HepG2 (cell line): ENCODE measurements around the gene SAPCD1. TPM values are rescaled to one million over a fixed set of nuclear protein-coding genes. Genes with fewer than 3 reads are reported as not detected.

Experiments used
- ATAC-seq: fragments of 200-7000 bp; cut with Tn5 transposase; 3 replicates; pipeline ENCODE4 v1.9.1; 2020; ENCODE audit warnings: mild to moderate bottlenecking, moderate library complexity
- BruUV-seq: library from RNA; stranded (reverse); fragments of 400-500 nt; replicated peaks from 2 replicates; lab custom pipeline; 2021; lab: Mats Ljungman, UMichigan
- CTCF ChIA-PET: fragments of 300-600 bp; formaldehyde crosslinking; extraction: SDS; loops from one replicate; lab custom pipeline; 2021; ENCODE audit warnings: low total read pairs, inconsistent platforms, low intra/inter-chr PET ratio; lab: Yijun Ruan, JAX
- POLR2A ChIA-PET: fragments of 350-600 bp; sonication (Branson Sonifier 250); formaldehyde crosslinking; loops from one replicate; lab custom pipeline; 2020; ENCODE audit warnings: antibody characterized with exemption, inconsistent platforms; lab: Yijun Ruan, JAX
- DNase-seq: peaks from one replicate; pipeline ENCODE4 v3.0.0-alpha.2; 2015; ENCODE audit warnings: low spot score
- FAIRE-seq: peaks from 3 replicates; lab custom pipeline; 2011; peaks lifted over from hg19 to GRCh38; lab: Jason Lieb, UNC
- H2AFZ ChIP-seq: one replicate; pipeline ENCODE4 v1.6.1; 2011; ENCODE audit warnings: low read length, inconsistent platforms
- H3K27ac ChIP-seq: fragments of 300-600 bp; 3 replicates; pipeline ENCODE4 v1.8.0; 2011; ENCODE audit warnings: mixed run types, mild to moderate bottlenecking, mixed read lengths, low read length, inconsistent platforms; ENCODE audit not compliant: insufficient read depth; ENCODE audit errors: extremely low read length
- H3K27me3 ChIP-seq, 2 experiments: fragments of 200-600 bp in 1 of 2; 2 replicates in 1 of 2; 3 replicates in 1 of 2; pipeline versions ENCODE4 v1.6.0 to v1.8.0; 2011; ENCODE audit warnings: low read length in 2 of 2, mild to moderate bottlenecking in 2 of 2, moderate library complexity in 2 of 2, inconsistent platforms in 1 of 2; ENCODE audit not compliant: insufficient read depth in 2 of 2, control insufficient read depth in 1 of 2
- H3K36me3 ChIP-seq, 2 experiments: fragments of 200-600 bp in 1 of 2; replicated peaks in 1 of 2; 2 replicates in 1 of 2; 3 replicates in 1 of 2; pipeline versions ENCODE4 v1.5.1 to v1.8.0; 2011; ENCODE audit warnings: low read length in 2 of 2, inconsistent platforms in 1 of 2; ENCODE audit not compliant: insufficient read depth in 2 of 2, control insufficient read depth in 1 of 2
- H3K4me1 ChIP-seq: 2 replicates; pipeline ENCODE4 v1.5.1; 2012; ENCODE audit warnings: low read length, inconsistent platforms; ENCODE audit not compliant: insufficient read depth
- H3K4me2 ChIP-seq: 2 replicates; pipeline ENCODE4 v1.6.0; 2011; ENCODE audit warnings: low read depth, low read length, inconsistent platforms
- H3K4me3 ChIP-seq, 3 experiments: fragments of 200-600 bp in 1 of 3; sonication (generic), shearing (Covaris generic) in 1 of 3; replicated peaks in 1 of 3; 2 replicates each; pipeline ENCODE4 v1.5.1; 2011 to 2016; ENCODE audit warnings: low read length in 3 of 3, inconsistent platforms in 2 of 3, low read depth in 2 of 3, mild to moderate bottlenecking in 2 of 3, control low read depth in 1 of 3, mixed read lengths in 1 of 3; ENCODE audit not compliant: insufficient read depth in 1 of 3
- H3K79me2 ChIP-seq: one replicate; pipeline ENCODE4 v1.6.1; 2011; ENCODE audit warnings: low read length, inconsistent platforms; ENCODE audit not compliant: insufficient read depth
- H3K9ac ChIP-seq: 2 replicates; pipeline ENCODE4 v1.6.0; 2011; ENCODE audit warnings: mild to moderate bottlenecking, low read depth, low read length, inconsistent platforms; ENCODE audit not compliant: insufficient read depth
- H3K9me3 ChIP-seq: 2 replicates; pipeline ENCODE4 v1.5.1; 2012; ENCODE audit warnings: mild to moderate bottlenecking, low read length
- H4K20me1 ChIP-seq: 2 replicates; pipeline ENCODE4 v1.6.0; 2011; ENCODE audit warnings: inconsistent platforms, mild to moderate bottlenecking, low read length, moderate library complexity; ENCODE audit not compliant: insufficient read depth
- ETS1 ChIP-seq: sonication (generic); formaldehyde crosslinking; IDR thresholded peaks from 2 replicates; pipeline ENCODE4 v1.4.0; 2020; ENCODE audit warnings: missing genetic modification reagents
- ISX ChIP-seq: sonication (generic); formaldehyde crosslinking; conservative IDR thresholded peaks from 2 replicates; pipeline ENCODE4 v1.5.0; 2020; ENCODE audit warnings: missing genetic modification reagents
- JARID2 ChIP-seq: sonication (generic); formaldehyde crosslinking; IDR thresholded peaks from 2 replicates; pipeline ENCODE4 v1.8.1; 2023; ENCODE audit warnings: missing genetic modification reagents, inconsistent platforms; ENCODE audit not compliant: insufficient replicate concordance
- RXRB ChIP-seq: IDR thresholded peaks from 2 replicates; pipeline ENCODE4 v1.6.1; 2016; ENCODE audit warnings: borderline replicate concordance, missing genetic modification reagents, missing compliant biosample characterization
- TGIF2 ChIP-seq: IDR thresholded peaks from 2 replicates; pipeline ENCODE4 v1.6.1; 2016; ENCODE audit warnings: control low read depth, missing compliant biosample characterization
- YY1 ChIP-seq: IDR thresholded peaks from 2 replicates; pipeline ENCODE4 v1.6.1; 2011; ENCODE audit warnings: low read length, low read depth, moderate library complexity, mild to moderate bottlenecking; ENCODE audit not compliant: insufficient read depth, insufficient replicate concordance
- ZNF709 ChIP-seq: sonication (generic); formaldehyde crosslinking; IDR thresholded peaks from 2 replicates; pipeline ENCODE4 v1.5.0; 2020; ENCODE audit warnings: mild to moderate bottlenecking, missing genetic modification reagents
- ZNF747 ChIP-seq: sonication (generic); formaldehyde crosslinking; IDR thresholded peaks from 2 replicates; pipeline ENCODE4 v1.8.1; 2023; ENCODE audit warnings: missing genetic modification reagents, mild to moderate bottlenecking, borderline replicate concordance
- WGBS: methylation state at CpG from one replicate; pipeline ENCODE4 v1.1.6; 2017; ENCODE audit warnings: low lambda C conversion rate; 5-methylcytosine and 5-hydroxymethylcytosine counted together
- in situ Hi-C: cut with HindIII; loops from 2 replicates; pipeline ENCODE4 v1.10.0; 2017; ENCODE audit warnings: low pct_unique_long_range_greater_than_20kb; ENCODE audit not compliant: extremely low pct_ligation_motif_present
- intact Hi-C: fragments of 100-400 bp; cut with micrococcal nuclease; formaldehyde crosslinking; loops from one replicate; pipeline ENCODE4 v1.10.0; 2022; ENCODE audit not compliant: unreplicated experiment
- polyA plus RNA-seq, 8 experiments: library from polyadenylated mRNA; depleted of rRNA in 3 of 8; stranded (reverse) in 7 of 8; unstranded in 1 of 8; fragments of >200 nt; fragmentation: Illumina TruSeq in 4 of 8; extraction: Trizol in 4 of 8; gene quantifications; 2 replicates each; pipeline versions ENCODE4 v1.2.1 to v1.2.3, GENCODE V29; 2011 to 2016; ENCODE audit warnings: low read depth in 4 of 8, missing spikeins in 1 of 8, mixed read lengths in 1 of 8; ENCODE audit not compliant: insufficient read depth in 1 of 8
- total RNA-seq, 5 experiments: library from RNA; depleted of rRNA; stranded (reverse); fragments of >200 nt; fragmentation: Illumina TruSeq; extraction: Trizol; gene quantifications; 2 replicates each; pipeline ENCODE4 v1.2.3, GENCODE V29; 2016; ENCODE audit warnings: low read depth in 1 of 5
- TF ChIP-seq, protein P1 (sequence below): sonication (generic); formaldehyde crosslinking; IDR thresholded peaks from 2 replicates; pipeline ENCODE4 v1.8.1; 2023; ENCODE audit warnings: mild to moderate bottlenecking, inconsistent platforms, moderate library complexity, missing genetic modification reagents, borderline replicate concordance

SAPCD1 gene
- total and polyA plus RNA-seq, 2 of the 13 experiments (the other 11 are each of a cell fraction or from before 2014, with no cell fraction given) = 2.5 to 3.9 TPM

DNA sequence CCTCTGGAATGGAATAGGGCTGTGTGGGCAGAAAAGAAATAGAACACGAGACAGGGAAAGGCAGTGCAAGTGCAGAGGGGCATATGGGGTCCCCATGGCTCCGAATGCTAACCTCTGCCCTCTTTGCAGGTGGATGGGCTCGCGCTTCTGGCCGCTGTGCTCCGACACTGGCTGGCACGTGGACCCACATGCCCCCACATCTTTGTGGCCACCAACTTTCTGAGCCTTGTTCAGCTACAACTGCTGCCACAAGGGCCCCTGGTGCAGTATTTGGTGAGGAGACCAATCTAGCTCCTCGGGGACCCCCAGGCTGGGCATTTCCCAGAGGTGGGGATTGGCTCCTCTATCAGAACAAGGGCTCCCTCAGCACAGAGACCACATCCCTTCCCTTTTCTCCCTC, 1.1 kb upstream of the SAPCD1 start:
- Histone ChIP-seq H3K4me1 (peaks cover 35% of the 10 kb centered on the region), H3K36me3 (peaks cover 0 to 2% of the 10 kb centered on the region in 2 experiments; a peak in 3 of 5 replicates), H3K4me3 (no peak overlapping the region), H3K27me3 (no peaks in the 10 kb centered on the region), H3K79me2 (no peaks in the 10 kb centered on the region), H3K4me2 (no peak overlapping the region), H4K20me1 (no peaks in the 10 kb centered on the region), H3K27ac (no peak overlapping the region), H2AFZ (no peak overlapping the region), H3K9me3 (no peaks in the 10 kb centered on the region), H3K9ac (no peak overlapping the region)
- DNase-seq (no peak), FAIRE-seq (no peak), ATAC-seq (no peak)
- intact Hi-C loops = no loop called here
- no TSS peak for BruUV-seq
- POLR2A ChIA-PET = interaction anchor here (1.4 to 11.5 kb wide), 2 partner anchors 14 to 24 kb away, joined by 4 to 96 read pairs; partner anchors contain the start of genes CLIC1 and MSH5
- no peak for TF ChIP-seq RXRB (CRISPR knock-in tag)
- no peak for TF ChIP-seq ZNF747 (CRISPR knock-in tag)
- no peak for TF ChIP-seq ISX (CRISPR knock-in tag)
- TF ChIP-seq, protein P1, sequence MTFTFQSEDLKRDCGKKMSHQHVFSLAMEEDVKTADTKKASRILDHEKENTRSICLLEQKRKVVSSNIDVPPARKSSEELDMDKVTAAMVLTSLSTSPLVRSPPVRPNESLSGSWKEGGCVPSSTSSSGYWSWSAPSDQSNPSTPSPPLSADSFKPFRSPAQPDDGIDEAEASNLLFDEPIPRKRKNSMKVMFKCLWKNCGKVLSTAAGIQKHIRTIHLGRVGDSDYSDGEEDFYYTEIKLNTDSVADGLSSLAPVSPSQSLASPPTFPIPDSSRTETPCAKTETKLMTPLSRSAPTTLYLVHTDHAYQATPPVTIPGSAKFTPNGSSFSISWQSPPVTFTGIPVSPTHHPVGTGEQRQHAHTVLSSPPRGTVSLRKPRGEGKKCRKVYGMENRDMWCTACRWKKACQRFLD (CRISPR knock-in tag) = no peak
- no peak for TF ChIP-seq JARID2
- no peak for TF ChIP-seq TGIF2 (CRISPR knock-in tag)
- TF ChIP-seq ETS1 (CRISPR knock-in tag) = no peak
- TF ChIP-seq YY1 = no peak
- no peak for TF ChIP-seq ZNF709 (CRISPR knock-in tag)
- CTCF ChIA-PET = no interaction called here
- in situ Hi-C loops = no loop called here
- WGBS = 98% methylated on average over 8 of the region's 8 CpGs
